ENCODE results near the gene CLIP4.

- TF ChIP-seq CTCF (conservative IDR thresholded peaks at IDR 0.05; ENCODE audit: low read depth, low read length): no peak
- TF ChIP-seq EZH2 (IDR thresholded peaks at IDR 0.05; ENCODE audit: borderline replicate concordance, low read depth, low read length, poor library complexity, severe bottlenecking): no peak
These were observed 1.3 kb upstream of the CLIP4 start for GRCh38 chr2:29113891-29114321.
